ENCODE data around the gene SDK2.

SDK2 gene

GRCh38 chr17:73424571-73424970, 219.7 kb downstream of the SDK2 start:
- TF ChIP-seq CTCF (IDR thresholded peaks at IDR 0.05; ENCODE audit: low read depth, low read length), result no peak
- no peak for DNase-seq (ENCODE audit: extremely low read depth, low read depth)

- no peak for TF ChIP-seq CTCF (IDR thresholded peaks at IDR 0.05; ENCODE audit: low read depth, low read length)
- no peak for DNase-seq (ENCODE audit: extremely low read depth, low read depth)
These were observed 220.4 kb downstream of the SDK2 start for GRCh38 chr17:73423806-73424205.

GRCh38 chr17:73423159-73423715, 221.0 kb downstream of the SDK2 start:
- DNase-seq (ENCODE audit: extremely low read depth, low read depth), result no peak
- TF ChIP-seq CTCF (IDR thresholded peaks at IDR 0.05; ENCODE audit: low read depth, low read length), result no peak

GRCh38 chr17:73422121-73422520, 222.1 kb downstream of the SDK2 start:
- no peak for DNase-seq (ENCODE audit: extremely low read depth, low read depth)
- no peak for TF ChIP-seq CTCF (IDR thresholded peaks at IDR 0.05; ENCODE audit: low read depth, low read length)

- no peak for DNase-seq (ENCODE audit: extremely low read depth, low read depth)
- no peak; the same call in none of the 2 replicates for TF ChIP-seq CTCF (IDR thresholded peaks at IDR 0.05; ENCODE audit: low read depth, low read length)
These were observed 223.3 kb downstream of the SDK2 start for GRCh38 chr17:73420897-73421296.

GRCh38 chr17:73419881-73420280, 224.4 kb downstream of the SDK2 start:
- DNase-seq (ENCODE audit: extremely low read depth, low read depth), result no peak
- TF ChIP-seq CTCF (IDR thresholded peaks at IDR 0.05; ENCODE audit: low read depth, low read length), result no peak

- no peak for DNase-seq (ENCODE audit: extremely low read depth, low read depth)
- no peak for TF ChIP-seq CTCF (IDR thresholded peaks at IDR 0.05; ENCODE audit: low read depth, low read length)
These were observed 225.2 kb downstream of the SDK2 start for GRCh38 chr17:73419051-73419450.
